Uterus (tissue), 2 donors: Measurements from ENCODE around the gene PTPRD.

Experiments used
- POLR2A ChIP-seq, 2 donors: fragments of 450-650 bp; IDR thresholded peaks; one replicate each; pipeline ENCODE4 v1.6.1; 2016; ENCODE audit warnings: antibody characterized with exemption in 2 of 2, mild to moderate bottlenecking in 1 of 2, moderate library complexity in 1 of 2
- TF ChIP-seq, protein P1 (sequence below), 4 experiments: fragments of 200-600 bp in 2 of 4; fragments of 450-650 bp in 2 of 4; sonication (generic) in 2 of 4; IDR thresholded peaks; one replicate each; pipeline ENCODE4 v1.5.1; 2016 to 2019; ENCODE audit warnings: antibody characterized with exemption in 4 of 4, mild to moderate bottlenecking in 2 of 4, moderate library complexity in 1 of 4

DNA sequence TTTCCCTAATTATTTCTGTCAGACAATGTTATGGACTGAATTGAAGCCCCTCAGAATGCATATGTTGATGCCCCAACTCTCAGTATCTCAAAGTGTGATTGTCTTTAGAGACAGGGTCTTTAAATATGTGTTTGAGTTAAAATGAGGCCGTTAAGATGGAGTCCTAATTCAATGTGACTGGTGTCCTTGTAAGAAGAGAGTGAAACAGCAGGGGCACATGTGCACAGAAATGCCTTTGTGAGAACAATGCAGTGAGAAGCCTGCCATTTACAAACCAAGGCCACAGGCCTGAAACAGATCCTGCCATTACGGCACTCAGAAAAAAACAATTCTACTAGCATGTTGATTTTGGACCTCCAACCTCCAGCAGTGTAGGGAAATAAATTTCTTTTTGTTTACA is 2330.3 kb downstream of the PTPRD start:
- TF ChIP-seq POLR2A (IDR thresholded peaks at IDR 0.05): no peak
- TF ChIP-seq, protein P1, sequence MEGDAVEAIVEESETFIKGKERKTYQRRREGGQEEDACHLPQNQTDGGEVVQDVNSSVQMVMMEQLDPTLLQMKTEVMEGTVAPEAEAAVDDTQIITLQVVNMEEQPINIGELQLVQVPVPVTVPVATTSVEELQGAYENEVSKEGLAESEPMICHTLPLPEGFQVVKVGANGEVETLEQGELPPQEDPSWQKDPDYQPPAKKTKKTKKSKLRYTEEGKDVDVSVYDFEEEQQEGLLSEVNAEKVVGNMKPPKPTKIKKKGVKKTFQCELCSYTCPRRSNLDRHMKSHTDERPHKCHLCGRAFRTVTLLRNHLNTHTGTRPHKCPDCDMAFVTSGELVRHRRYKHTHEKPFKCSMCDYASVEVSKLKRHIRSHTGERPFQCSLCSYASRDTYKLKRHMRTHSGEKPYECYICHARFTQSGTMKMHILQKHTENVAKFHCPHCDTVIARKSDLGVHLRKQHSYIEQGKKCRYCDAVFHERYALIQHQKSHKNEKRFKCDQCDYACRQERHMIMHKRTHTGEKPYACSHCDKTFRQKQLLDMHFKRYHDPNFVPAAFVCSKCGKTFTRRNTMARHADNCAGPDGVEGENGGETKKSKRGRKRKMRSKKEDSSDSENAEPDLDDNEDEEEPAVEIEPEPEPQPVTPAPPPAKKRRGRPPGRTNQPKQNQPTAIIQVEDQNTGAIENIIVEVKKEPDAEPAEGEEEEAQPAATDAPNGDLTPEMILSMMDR (IDR thresholded peaks at IDR 0.05): no peak
